AG10803 (cell line): ENCODE data around the gene CXCL12.

Experiments
- DNase-seq: peaks from one replicate; pipeline ENCODE4 v3.0.0; 2010; ENCODE audit warnings: low read depth
- H3K4me3 ChIP-seq: 2 replicates; pipeline ENCODE4 v1.5.1; 2011; ENCODE audit warnings: mild to moderate bottlenecking, low read length, control low read depth
- CTCF ChIP-seq: conservative IDR thresholded peaks from 2 replicates; pipeline ENCODE4 v1.5.1; 2011; ENCODE audit warnings: mild to moderate bottlenecking, low read length, control low read depth, inconsistent platforms

The CXCL12 gene

DNA sequence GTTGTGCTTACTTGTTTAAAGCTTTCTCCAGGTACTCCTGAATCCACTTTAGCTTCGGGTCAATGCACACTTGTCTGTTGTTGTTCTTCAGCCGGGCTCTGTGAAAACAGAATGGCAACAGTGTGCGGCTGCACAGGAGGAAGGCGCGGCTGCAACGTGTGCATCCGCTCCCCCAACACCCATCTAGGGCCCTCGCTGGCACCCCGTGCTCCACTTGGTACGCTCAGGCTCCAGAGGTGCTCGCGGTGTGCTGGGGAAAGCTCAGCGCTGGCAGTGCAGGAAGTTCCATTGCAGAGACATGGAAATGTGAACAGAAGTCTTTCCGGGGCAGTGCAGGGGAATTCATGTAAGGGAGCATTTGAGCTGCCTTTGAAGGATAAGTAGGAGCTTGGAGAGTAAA is 6.3 kb downstream of the CXCL12 start:
- TF ChIP-seq CTCF, result no peak
- DNase-seq, result no peak
- no peak overlapping the region for H3K4me3 ChIP-seq

- TF ChIP-seq CTCF, result no peak
- DNase-seq, result no peak
- no peak overlapping the region for H3K4me3 ChIP-seq
Measured at GRCh38 chr10:44377651-44378310, 7.1 kb downstream of the CXCL12 start.

DNA sequence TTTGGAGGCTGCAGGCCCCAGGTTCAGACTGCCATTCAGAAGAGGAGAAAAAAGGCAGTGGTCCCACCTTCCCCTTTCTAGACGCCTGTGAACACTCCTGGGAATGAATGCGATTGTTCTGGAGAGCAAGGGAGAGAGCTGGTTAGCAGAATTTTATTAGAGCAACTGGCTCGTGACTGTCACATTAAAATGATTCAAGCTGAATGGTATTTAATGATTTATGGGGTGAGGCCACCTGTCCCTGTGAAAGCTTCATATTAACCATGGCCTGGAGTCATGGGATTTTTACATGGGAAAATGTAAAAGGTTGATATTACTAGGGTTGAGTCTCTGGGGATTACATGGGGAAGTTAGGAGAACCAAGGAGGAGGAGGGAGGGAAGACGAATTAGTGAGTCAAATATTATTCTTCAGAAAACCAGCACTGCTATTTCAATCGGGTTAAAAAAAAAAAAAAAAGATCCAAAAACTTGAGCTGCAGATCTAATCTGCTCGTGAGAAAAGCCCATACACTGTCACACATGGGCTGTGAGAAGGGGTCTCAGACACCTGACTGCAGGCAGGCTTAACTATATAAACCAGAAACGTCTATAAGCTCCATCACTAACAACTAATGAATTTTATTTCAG is 8.3 kb downstream of the CXCL12 start:
- no peak for TF ChIP-seq CTCF
- no peak for DNase-seq
- H3K4me3 ChIP-seq, result no peak overlapping the region

- no peak for DNase-seq
- H3K4me3 ChIP-seq, result no peak overlapping the region
- no peak for TF ChIP-seq CTCF
Measured at GRCh38 chr10:44374155-44374554, 10.7 kb downstream of the CXCL12 start.

DNA sequence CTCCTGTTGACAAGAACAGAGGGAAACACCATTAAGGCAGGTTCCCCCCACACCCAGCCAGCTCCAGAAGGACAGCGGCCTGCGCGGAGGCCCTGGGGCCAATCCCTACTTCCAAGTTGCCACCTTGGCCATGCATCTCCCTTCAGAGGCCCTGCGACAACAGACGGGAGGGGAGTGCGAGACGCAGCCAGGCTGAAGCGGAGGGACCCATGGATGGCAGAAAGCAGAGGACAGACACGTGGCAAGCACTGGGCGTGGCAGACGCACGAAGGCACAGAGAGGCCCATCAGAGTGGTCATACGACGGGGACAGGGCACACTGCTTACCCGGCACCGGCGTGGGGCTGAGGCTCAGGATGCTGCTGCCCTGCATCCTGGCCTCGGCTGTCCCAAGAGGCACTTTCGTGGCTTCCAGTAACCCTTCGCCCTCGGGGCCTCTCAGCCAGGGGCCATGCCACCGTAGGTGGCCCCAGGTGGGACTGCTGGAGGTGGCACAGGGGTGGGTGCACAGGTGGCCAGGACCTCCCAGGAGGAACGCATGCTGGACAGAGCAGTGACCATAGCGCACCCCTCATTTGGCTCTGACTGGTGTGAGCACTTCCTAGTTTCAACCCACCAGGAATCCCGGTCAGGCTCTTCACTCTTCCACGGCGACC is 11.4 kb downstream of the CXCL12 start:
- no peak for TF ChIP-seq CTCF
- H3K4me3 ChIP-seq, result no peak overlapping the region
- no peak for DNase-seq

DNA sequence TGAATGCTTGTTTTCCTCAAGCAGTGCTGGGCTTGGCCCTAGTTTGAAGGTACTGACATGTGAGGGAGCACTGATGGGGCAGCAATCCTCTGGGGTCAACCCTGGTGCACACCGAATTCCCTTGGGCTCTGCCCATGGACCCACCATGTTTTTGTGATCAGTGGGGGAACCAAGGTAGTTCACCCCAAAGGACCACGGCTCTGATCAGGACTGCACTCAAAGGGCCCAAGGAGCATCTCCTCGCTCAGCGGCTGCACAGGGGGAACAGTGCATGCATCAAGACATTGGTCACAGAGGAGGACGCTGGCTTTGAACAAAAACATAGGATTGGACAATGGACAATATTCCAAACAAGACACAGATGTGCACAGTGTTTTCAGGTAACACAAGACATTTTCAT is 12.7 kb downstream of the CXCL12 start:
- no peak for TF ChIP-seq CTCF
- no peak overlapping the region for H3K4me3 ChIP-seq
- DNase-seq, result no peak
